ENCODE results near the gene ZACN.

Gene ZACN

GRCh38 chr17:76083536-76084182 lies 4.7 kb downstream of the ZACN start:
- no peaks in the 10 kb centered on the region for H3K79me2 ChIP-seq (ENCODE audit: control insufficient read depth, low read length)
- peaks cover 24% of the 10 kb centered on the region for H3K36me3 ChIP-seq (ENCODE audit: control insufficient read depth, low read length)
- H3K4me2 ChIP-seq (ENCODE audit: low read length): no peak overlapping the region
- no peaks in the 10 kb centered on the region for H4K20me1 ChIP-seq (ENCODE audit: control insufficient read depth, insufficient read depth, low read depth, low read length)
- no peaks in the 10 kb centered on the region for H3K9me2 ChIP-seq (replicated peaks; ENCODE audit: control insufficient read depth, low read length)
- H3K9me3 ChIP-seq (ENCODE audit: control insufficient read depth, insufficient read depth, low read length): no peaks in the 10 kb centered on the region
- no peak overlapping the region for H3K27ac ChIP-seq (ENCODE audit: low read depth, low read length)
- TF ChIP-seq EZH2phosphoT487 (IDR thresholded peaks at IDR 0.05; ENCODE audit: borderline replicate concordance, low read length) (no peak), CTCF (IDR thresholded peaks at IDR 0.05; ENCODE audit: low read depth, low read length, poor library complexity, severe bottlenecking) (no peak)
- H3F3A ChIP-seq (ENCODE audit: control insufficient read depth, insufficient read depth): no peaks in the 10 kb centered on the region
- H3K4me1 ChIP-seq (ENCODE audit: control insufficient read depth, low read length): no peaks in the 10 kb centered on the region
- H3K27me3 ChIP-seq (ENCODE audit: control insufficient read depth, low read length): peaks cover 6% of the 10 kb centered on the region; the same call in 1 of the 2 replicates
- H3K4me3 ChIP-seq (ENCODE audit: low read length): no peak overlapping the region

- Histone ChIP-seq H3K27me3 (ENCODE audit: control insufficient read depth, low read length) (no peaks in the 10 kb centered on the region), H3F3A (ENCODE audit: control insufficient read depth, insufficient read depth) (no peaks in the 10 kb centered on the region), H3K4me2 (ENCODE audit: low read length) (no peak overlapping the region), H3K79me2 (ENCODE audit: control insufficient read depth, low read length) (no peaks in the 10 kb centered on the region), H3K36me3 (ENCODE audit: control insufficient read depth, low read length) (peaks cover 34% of the 10 kb centered on the region), H3K27ac (ENCODE audit: low read depth, low read length) (no peak overlapping the region), H4K20me1 (ENCODE audit: control insufficient read depth, insufficient read depth, low read depth, low read length) (no peaks in the 10 kb centered on the region), H3K4me3 (ENCODE audit: low read length) (no peak overlapping the region), H3K4me1 (ENCODE audit: control insufficient read depth, low read length) (no peaks in the 10 kb centered on the region), H3K9me3 (ENCODE audit: control insufficient read depth, insufficient read depth, low read length) (no peaks in the 10 kb centered on the region), H3K9me2 (replicated peaks; ENCODE audit: control insufficient read depth, low read length) (no peaks in the 10 kb centered on the region)
- no peak for TF ChIP-seq CTCF (IDR thresholded peaks at IDR 0.05; ENCODE audit: low read depth, low read length, poor library complexity, severe bottlenecking)
- TF ChIP-seq EZH2phosphoT487 (IDR thresholded peaks at IDR 0.05; ENCODE audit: borderline replicate concordance, low read length): no peak
Measured at GRCh38 chr17:76085066-76085730, 6.2 kb downstream of the ZACN start.

- Histone ChIP-seq H3K27me3 (ENCODE audit: control insufficient read depth, low read length) (no peaks in the 10 kb centered on the region), H4K20me1 (ENCODE audit: control insufficient read depth, insufficient read depth, low read depth, low read length) (no peaks in the 10 kb centered on the region), H3F3A (ENCODE audit: control insufficient read depth, insufficient read depth) (no peaks in the 10 kb centered on the region), H3K79me2 (ENCODE audit: control insufficient read depth, low read length) (no peaks in the 10 kb centered on the region), H3K9me2 (replicated peaks; ENCODE audit: control insufficient read depth, low read length) (no peaks in the 10 kb centered on the region), H3K9me3 (ENCODE audit: control insufficient read depth, insufficient read depth, low read length) (no peaks in the 10 kb centered on the region), H3K4me3 (ENCODE audit: low read length) (no peak overlapping the region), H3K36me3 (ENCODE audit: control insufficient read depth, low read length) (peaks cover 36% of the 10 kb centered on the region), H3K27ac (ENCODE audit: low read depth, low read length) (no peak overlapping the region), H3K4me1 (ENCODE audit: control insufficient read depth, low read length) (no peaks in the 10 kb centered on the region), H3K4me2 (ENCODE audit: low read length) (no peak overlapping the region)
- no peak for TF ChIP-seq CTCF (IDR thresholded peaks at IDR 0.05; ENCODE audit: low read depth, low read length, poor library complexity, severe bottlenecking)
- TF ChIP-seq EZH2phosphoT487 (IDR thresholded peaks at IDR 0.05; ENCODE audit: borderline replicate concordance, low read length): no peak
Measured at GRCh38 chr17:76085731-76086366, 6.9 kb downstream of the ZACN start.

Measured in DOHH2 (cell line).